Neural cell (in vitro differentiated cells): ENCODE measurements around the gene LDLRAD4. TPM values are rescaled to one million over a fixed set of nuclear protein-coding genes. Genes with fewer than 3 reads are reported as not detected.

Experiments
- H2AFZ ChIP-seq: fragments of 200-600, 300-800 bp; sonication (generic), shearing (Covaris generic); 2 replicates; pipeline ENCODE4 v1.6.0; 2014; ENCODE audit warnings: low read depth, mild to moderate bottlenecking, antibody characterized with exemption, low read length, moderate library complexity
- H3F3A ChIP-seq: fragments of 200-600 bp; shearing (Covaris generic); 2 replicates; pipeline ENCODE4 v1.6.1; 2016; ENCODE audit warnings: mild to moderate bottlenecking, moderate library complexity, mixed read lengths, antibody characterized with exemption, low read length; ENCODE audit not compliant: insufficient read depth, poor library complexity, severe bottlenecking
- H3K27ac ChIP-seq: fragments of 200-600, 300-800 bp; sonication (generic), shearing (Covaris generic); 2 replicates; pipeline ENCODE4 v1.5.1; 2014; ENCODE audit warnings: mild to moderate bottlenecking, low read length, moderate library complexity
- H3K27me3 ChIP-seq: fragments of 300-800, 200-600 bp; sonication (generic), shearing (Covaris generic); 2 replicates; pipeline ENCODE4 v1.6.0; 2014; ENCODE audit warnings: mild to moderate bottlenecking, low read depth, low read length, moderate library complexity; ENCODE audit not compliant: insufficient read depth
- H3K36me3 ChIP-seq: fragments of 300-800, 200-600 bp; sonication (generic), shearing (Covaris generic); 2 replicates; pipeline ENCODE4 v1.5.1; 2014; ENCODE audit warnings: mild to moderate bottlenecking, antibody characterized with exemption, low read length, moderate library complexity; ENCODE audit not compliant: insufficient read depth
- H3K4me2 ChIP-seq: fragments of 300-800, 200-600 bp; sonication (generic), shearing (Covaris generic); 2 replicates; pipeline ENCODE4 v1.6.0; 2014; ENCODE audit warnings: mild to moderate bottlenecking, low read length
- H3K4me3 ChIP-seq: fragments of 300-800, 200-600 bp; sonication (generic), shearing (Covaris generic); 2 replicates; pipeline ENCODE4 v1.5.1; 2014; ENCODE audit warnings: mild to moderate bottlenecking, low read length, moderate library complexity
- H3K79me2 ChIP-seq: fragments of 200-600 bp; shearing (Covaris generic); replicated peaks from 2 replicates; pipeline ENCODE4 v1.6.0; 2014; ENCODE audit warnings: mild to moderate bottlenecking, low read length, moderate library complexity; ENCODE audit not compliant: insufficient read depth
- H3K9ac ChIP-seq: fragments of 300-800, 200-600 bp; sonication (generic), shearing (Covaris generic); 2 replicates; pipeline ENCODE4 v1.6.1; 2016; ENCODE audit warnings: mild to moderate bottlenecking, low read length, mixed read lengths
- H3K9me2 ChIP-seq: fragments of 200-600 bp; shearing (Covaris generic); 2 replicates; pipeline ENCODE4 v1.6.1; 2016; ENCODE audit warnings: mild to moderate bottlenecking, low read length, mixed read lengths; ENCODE audit not compliant: insufficient read depth
- H3K9me3 ChIP-seq: fragments of 200-600, 300-800 bp; sonication (generic), shearing (Covaris generic); 2 replicates; pipeline ENCODE4 v1.6.1; 2016; ENCODE audit warnings: mild to moderate bottlenecking, mixed run types, low read length, moderate library complexity, mixed read lengths
- H4K20me1 ChIP-seq: fragments of 200-600 bp; shearing (Covaris generic); 2 replicates; pipeline ENCODE4 v1.6.1; 2016; ENCODE audit warnings: mild to moderate bottlenecking, mixed run types; ENCODE audit not compliant: insufficient read depth
- EP300 ChIP-seq: fragments of 450-650 bp; conservative IDR thresholded peaks from 2 replicates; pipeline ENCODE4 v1.6.1; 2014; ENCODE audit warnings: antibody characterized with exemption, mild to moderate bottlenecking, moderate library complexity; ENCODE audit not compliant: poor library complexity, severe bottlenecking
- EZH2 ChIP-seq: fragments of 200-600, 300-800 bp; shearing (Covaris generic), sonication (generic); IDR thresholded peaks from 2 replicates; pipeline ENCODE4 v1.6.1; 2014; ENCODE audit warnings: antibody characterized with exemption, low read length, borderline replicate concordance, mild to moderate bottlenecking; ENCODE audit not compliant: insufficient read depth, poor library complexity, severe bottlenecking
- MXI1 ChIP-seq: fragments of 450-650 bp; conservative IDR thresholded peaks from 2 replicates; pipeline ENCODE4 v1.6.1; 2014; ENCODE audit warnings: antibody characterized with exemption, mild to moderate bottlenecking; ENCODE audit not compliant: poor library complexity, severe bottlenecking
- POLR2AphosphoS5 ChIP-seq: IDR thresholded peaks from 2 replicates; pipeline ENCODE4 v1.6.1; 2012
- RAD21 ChIP-seq: fragments of 450-650 bp; conservative IDR thresholded peaks from 2 replicates; pipeline ENCODE4 v1.6.1; 2014; ENCODE audit warnings: antibody characterized with exemption, mild to moderate bottlenecking, moderate library complexity
- SMC3 ChIP-seq: fragments of 450-650 bp; conservative IDR thresholded peaks from 2 replicates; pipeline ENCODE4 v1.6.1; 2014; ENCODE audit warnings: antibody characterized with exemption, mild to moderate bottlenecking, moderate library complexity; ENCODE audit not compliant: poor library complexity
- TAF1 ChIP-seq: IDR thresholded peaks from 2 replicates; pipeline ENCODE4 v1.6.1; 2012; ENCODE audit warnings: low read depth
- polyA plus RNA-seq: library from polyadenylated mRNA; depleted of rRNA; stranded (reverse); fragments of >200 nt; gene quantifications from 2 replicates; pipeline ENCODE4 v1.2.3, GENCODE V29; 2014
- TF ChIP-seq, protein P1 (sequence below): IDR thresholded peaks from 2 replicates; pipeline ENCODE4 v1.6.1; 2012; ENCODE audit warnings: borderline replicate concordance
- TF ChIP-seq, protein P2 (sequence below): fragments of 450-650 bp; IDR thresholded peaks from 2 replicates; pipeline ENCODE4 v1.5.1; 2014; ENCODE audit warnings: antibody characterized with exemption, mild to moderate bottlenecking, moderate library complexity; ENCODE audit not compliant: poor library complexity, severe bottlenecking

LDLRAD4 gene
- polyA plus RNA-seq, 1 donor from 2014 or later: 3.7 TPM

DNA sequence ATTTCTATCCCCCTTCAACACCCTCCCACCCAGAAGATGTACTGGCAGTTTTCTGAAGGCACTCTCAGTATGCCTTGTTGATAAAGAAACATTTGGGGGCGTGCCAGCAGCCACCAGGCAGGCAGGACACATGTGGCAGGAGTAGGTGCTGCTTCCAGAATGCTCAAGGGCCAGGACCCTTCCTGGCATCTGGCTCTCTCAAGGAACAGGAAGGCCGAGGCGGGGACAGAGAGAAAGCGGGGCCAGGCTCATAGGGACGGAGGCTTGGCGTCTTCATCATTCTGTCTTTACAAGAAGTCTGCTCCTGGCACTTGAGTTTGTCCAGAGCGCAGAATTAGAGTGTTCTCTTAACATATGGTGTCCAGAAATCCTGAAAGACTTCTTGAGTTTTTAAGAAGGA, 386.2 kb downstream of the LDLRAD4 start:
- Histone ChIP-seq H3K79me2 (no peaks in the 10 kb centered on the region), H3K9me2 (no peaks in the 10 kb centered on the region), H3F3A (no peaks in the 10 kb centered on the region), H3K36me3 (no peaks in the 10 kb centered on the region), H3K4me2 (no peak overlapping the region), H3K9me3 (no peaks in the 10 kb centered on the region), H3K4me3 (no peak overlapping the region), H3K27me3 (no peaks in the 10 kb centered on the region), H2AFZ (no peak overlapping the region), H3K9ac (no peak overlapping the region), H3K27ac (no peak overlapping the region), H4K20me1 (no peaks in the 10 kb centered on the region)
- TF ChIP-seq SMC3: no peak

- no peaks in the 10 kb centered on the region for H3F3A ChIP-seq
- H2AFZ ChIP-seq: no peak overlapping the region
- no peaks in the 10 kb centered on the region for H3K9me3 ChIP-seq
- H3K79me2 ChIP-seq: no peaks in the 10 kb centered on the region
- no peaks in the 10 kb centered on the region for H3K36me3 ChIP-seq
- no peak overlapping the region for H3K27ac ChIP-seq
- H3K4me2 ChIP-seq: no peak overlapping the region
- no peaks in the 10 kb centered on the region for H3K9me2 ChIP-seq
- H3K9ac ChIP-seq: no peak overlapping the region
- peaks cover under 1% of the 10 kb centered on the region for H3K27me3 ChIP-seq
- TF ChIP-seq SMC3 (no peak), POLR2AphosphoS5 (no peak), TAF1 (no peak), EP300 (no peak), RAD21 (no peak), MXI1 (no peak), EZH2 (no peak)
- TF ChIP-seq, protein P1, sequence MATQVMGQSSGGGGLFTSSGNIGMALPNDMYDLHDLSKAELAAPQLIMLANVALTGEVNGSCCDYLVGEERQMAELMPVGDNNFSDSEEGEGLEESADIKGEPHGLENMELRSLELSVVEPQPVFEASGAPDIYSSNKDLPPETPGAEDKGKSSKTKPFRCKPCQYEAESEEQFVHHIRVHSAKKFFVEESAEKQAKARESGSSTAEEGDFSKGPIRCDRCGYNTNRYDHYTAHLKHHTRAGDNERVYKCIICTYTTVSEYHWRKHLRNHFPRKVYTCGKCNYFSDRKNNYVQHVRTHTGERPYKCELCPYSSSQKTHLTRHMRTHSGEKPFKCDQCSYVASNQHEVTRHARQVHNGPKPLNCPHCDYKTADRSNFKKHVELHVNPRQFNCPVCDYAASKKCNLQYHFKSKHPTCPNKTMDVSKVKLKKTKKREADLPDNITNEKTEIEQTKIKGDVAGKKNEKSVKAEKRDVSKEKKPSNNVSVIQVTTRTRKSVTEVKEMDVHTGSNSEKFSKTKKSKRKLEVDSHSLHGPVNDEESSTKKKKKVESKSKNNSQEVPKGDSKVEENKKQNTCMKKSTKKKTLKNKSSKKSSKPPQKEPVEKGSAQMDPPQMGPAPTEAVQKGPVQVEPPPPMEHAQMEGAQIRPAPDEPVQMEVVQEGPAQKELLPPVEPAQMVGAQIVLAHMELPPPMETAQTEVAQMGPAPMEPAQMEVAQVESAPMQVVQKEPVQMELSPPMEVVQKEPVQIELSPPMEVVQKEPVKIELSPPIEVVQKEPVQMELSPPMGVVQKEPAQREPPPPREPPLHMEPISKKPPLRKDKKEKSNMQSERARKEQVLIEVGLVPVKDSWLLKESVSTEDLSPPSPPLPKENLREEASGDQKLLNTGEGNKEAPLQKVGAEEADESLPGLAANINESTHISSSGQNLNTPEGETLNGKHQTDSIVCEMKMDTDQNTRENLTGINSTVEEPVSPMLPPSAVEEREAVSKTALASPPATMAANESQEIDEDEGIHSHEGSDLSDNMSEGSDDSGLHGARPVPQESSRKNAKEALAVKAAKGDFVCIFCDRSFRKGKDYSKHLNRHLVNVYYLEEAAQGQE: no peak
- TF ChIP-seq, protein P2, sequence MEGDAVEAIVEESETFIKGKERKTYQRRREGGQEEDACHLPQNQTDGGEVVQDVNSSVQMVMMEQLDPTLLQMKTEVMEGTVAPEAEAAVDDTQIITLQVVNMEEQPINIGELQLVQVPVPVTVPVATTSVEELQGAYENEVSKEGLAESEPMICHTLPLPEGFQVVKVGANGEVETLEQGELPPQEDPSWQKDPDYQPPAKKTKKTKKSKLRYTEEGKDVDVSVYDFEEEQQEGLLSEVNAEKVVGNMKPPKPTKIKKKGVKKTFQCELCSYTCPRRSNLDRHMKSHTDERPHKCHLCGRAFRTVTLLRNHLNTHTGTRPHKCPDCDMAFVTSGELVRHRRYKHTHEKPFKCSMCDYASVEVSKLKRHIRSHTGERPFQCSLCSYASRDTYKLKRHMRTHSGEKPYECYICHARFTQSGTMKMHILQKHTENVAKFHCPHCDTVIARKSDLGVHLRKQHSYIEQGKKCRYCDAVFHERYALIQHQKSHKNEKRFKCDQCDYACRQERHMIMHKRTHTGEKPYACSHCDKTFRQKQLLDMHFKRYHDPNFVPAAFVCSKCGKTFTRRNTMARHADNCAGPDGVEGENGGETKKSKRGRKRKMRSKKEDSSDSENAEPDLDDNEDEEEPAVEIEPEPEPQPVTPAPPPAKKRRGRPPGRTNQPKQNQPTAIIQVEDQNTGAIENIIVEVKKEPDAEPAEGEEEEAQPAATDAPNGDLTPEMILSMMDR: no peak
- H4K20me1 ChIP-seq: no peaks in the 10 kb centered on the region
- no peak overlapping the region for H3K4me3 ChIP-seq
These were observed 386.9 kb downstream of the LDLRAD4 start for GRCh38 chr18:13605477-13605876.

GRCh38 chr18:13605901-13606300, 387.3 kb downstream of the LDLRAD4 start:
- H3K4me3 ChIP-seq: no peak overlapping the region
- H3K27ac ChIP-seq: no peak overlapping the region
- no peaks in the 10 kb centered on the region for H3K9me3 ChIP-seq
- no peak overlapping the region for H3K9ac ChIP-seq
- no peaks in the 10 kb centered on the region for H4K20me1 ChIP-seq
- H3K9me2 ChIP-seq: no peaks in the 10 kb centered on the region
- H3K36me3 ChIP-seq: no peaks in the 10 kb centered on the region
- no peak overlapping the region for H3K4me2 ChIP-seq
- H3K27me3 ChIP-seq: peaks cover 5% of the 10 kb centered on the region
- TF ChIP-seq MXI1 (no peak), EZH2 (no peak), EP300 (no peak), TAF1 (no peak), SMC3 (no peak), RAD21 (no peak), POLR2AphosphoS5 (no peak)
- TF ChIP-seq, protein P2: no peak
- TF ChIP-seq, protein P1: no peak
- H3F3A ChIP-seq: no peaks in the 10 kb centered on the region
- no peaks in the 10 kb centered on the region for H3K79me2 ChIP-seq
- no peak overlapping the region for H2AFZ ChIP-seq
